ENCODE results near the gene SOCS7. TPM values are rescaled to one million over a fixed set of nuclear protein-coding genes. Genes with fewer than 3 reads are reported as not detected.

SOCS7 gene
- total RNA-seq, 1 experiment from 2014 or later: 31.0 TPM

GRCh38 chr17:38442548-38442947 is 90.9 kb downstream of the SOCS7 start:
- TF ChIP-seq SIN3A (IDR thresholded peaks at IDR 0.05; ENCODE audit: borderline replicate concordance, insufficient read depth, low read depth, low read length): no peak
- TF ChIP-seq TCF7L2 (IDR thresholded peaks at IDR 0.05; ENCODE audit: low read depth, low read length): no peak
- no peak for TF ChIP-seq REST (IDR thresholded peaks at IDR 0.05; ENCODE audit: insufficient read depth in 1 of 2, low read depth in 2 of 2, low read length in 1 of 2)
- TF ChIP-seq CTCF (IDR thresholded peaks at IDR 0.05): no peak
- no peak for TF ChIP-seq POLR2AphosphoS5 (IDR thresholded peaks at IDR 0.05; ENCODE audit: low read depth, low read length)
- Histone ChIP-seq H3K27me3 (ENCODE audit: control insufficient read depth, insufficient read depth, low read length) (no peaks in the 10 kb centered on the region), H3K27ac (ENCODE audit: low read length) (no peak overlapping the region), H3K4me3 (ENCODE audit: low read depth in 2 of 2, low read length in 2 of 2) (no peak overlapping the region), H3K36me3 (ENCODE audit: control insufficient read depth, insufficient read depth, low read length) (no peaks in the 10 kb centered on the region), H3K9me3 (ENCODE audit: control insufficient read depth, insufficient read depth, low read depth, low read length) (no peaks in the 10 kb centered on the region), H3K4me1 (ENCODE audit: control insufficient read depth, insufficient read depth, low read length) (peaks cover 15% of the 10 kb centered on the region)
- in situ Hi-C loops (cut with HindIII; ENCODE audit: low pct_unique_long_range_greater_than_20kb, low sequenced_read_pairs) (no loop called here), intact Hi-C loops (cut with micrococcal nuclease; ENCODE audit: unreplicated experiment) (no loop called here)
- CTCF ChIA-PET: no interaction called here
- BruUV-seq (replicated peaks): no TSS peak
- POLR2A ChIA-PET: no interaction called here
- no peak for ATAC-seq
- DNase-seq (ENCODE audit: low read depth, low spot score): no peak

GRCh38 chr17:38443356-38444031 is 91.8 kb downstream of the SOCS7 start:
- Histone ChIP-seq H3K4me1 (ENCODE audit: control insufficient read depth, insufficient read depth, low read length) (peaks cover 15% of the 10 kb centered on the region), H3K4me3 (ENCODE audit: low read depth in 2 of 2, low read length in 2 of 2) (no peak overlapping the region), H3K36me3 (ENCODE audit: control insufficient read depth, insufficient read depth, low read length) (no peaks in the 10 kb centered on the region), H3K27ac (ENCODE audit: low read length) (no peak overlapping the region), H3K9me3 (ENCODE audit: control insufficient read depth, insufficient read depth, low read depth, low read length) (no peaks in the 10 kb centered on the region), H3K27me3 (ENCODE audit: control insufficient read depth, insufficient read depth, low read length) (no peaks in the 10 kb centered on the region)
- TF ChIP-seq TCF7L2 (IDR thresholded peaks at IDR 0.05; ENCODE audit: low read depth, low read length): no peak
- CTCF ChIA-PET: interaction anchor here (0.7 to 0.8 kb wide), 2 partner anchors 13 to 226 kb away, joined by 7 to 8 read pairs; no protein-coding TSS in a partner anchor
- POLR2A ChIA-PET: no interaction called here
- ATAC-seq (peak; percentile 8; the same call in 1 of the 2 replicates), DNase-seq (ENCODE audit: low read depth, low spot score) (no peak)
- intact Hi-C loops (cut with micrococcal nuclease; ENCODE audit: unreplicated experiment) (no loop called here), in situ Hi-C loops (cut with HindIII; ENCODE audit: low pct_unique_long_range_greater_than_20kb, low sequenced_read_pairs) (no loop called here)
- no TSS peak for BruUV-seq (replicated peaks)

GRCh38 chr17:38444151-38444550 is 92.5 kb downstream of the SOCS7 start:
- Histone ChIP-seq H3K9me3 (ENCODE audit: control insufficient read depth, insufficient read depth, low read depth, low read length) (no peaks in the 10 kb centered on the region), H3K4me1 (ENCODE audit: control insufficient read depth, insufficient read depth, low read length) (peaks cover 15% of the 10 kb centered on the region), H3K4me3 (ENCODE audit: low read depth in 2 of 2, low read length in 2 of 2) (no peak overlapping the region), H3K27me3 (ENCODE audit: control insufficient read depth, insufficient read depth, low read length) (no peaks in the 10 kb centered on the region), H3K36me3 (ENCODE audit: control insufficient read depth, insufficient read depth, low read length) (no peaks in the 10 kb centered on the region), H3K27ac (ENCODE audit: low read length) (no peak overlapping the region)
- TF ChIP-seq REST (IDR thresholded peaks at IDR 0.05; ENCODE audit: insufficient read depth in 1 of 2, low read depth in 2 of 2, low read length in 1 of 2) (no peak), TCF7L2 (IDR thresholded peaks at IDR 0.05; ENCODE audit: low read depth, low read length) (no peak), CTCF (IDR thresholded peaks at IDR 0.05) (peak; percentile 85)
- no peak for DNase-seq (ENCODE audit: low read depth, low spot score)
- ChIA-PET POLR2A (no interaction called here), CTCF (no interaction called here)
- BruUV-seq (replicated peaks): no TSS peak
- peak; percentile 93 for ATAC-seq
- in situ Hi-C loops (cut with HindIII; ENCODE audit: low pct_unique_long_range_greater_than_20kb, low sequenced_read_pairs): no loop called here
- intact Hi-C loops (cut with micrococcal nuclease; ENCODE audit: unreplicated experiment): no loop called here

Measured in Panc1 (cell line).